GM18511 (cell line): ENCODE data around the gene GALE.

Experiments
- ATAC-seq: cut with Tn5 transposase; IDR thresholded peaks from one replicate; pipeline ENCODE4 v1.9.1; 2021; ENCODE audit warnings: mild to moderate bottlenecking, moderate library complexity; ENCODE audit not compliant: unreplicated experiment

The GALE gene

GRCh38 chr1:23756676-23757075, 43.9 kb downstream of the GALE start:
- no peak for ATAC-seq

- no peak for ATAC-seq
Observed at GRCh38 chr1:23752909-23753308, 47.6 kb downstream of the GALE start.

GRCh38 chr1:23751815-23752200, 48.7 kb downstream of the GALE start:
- no peak for ATAC-seq

DNA sequence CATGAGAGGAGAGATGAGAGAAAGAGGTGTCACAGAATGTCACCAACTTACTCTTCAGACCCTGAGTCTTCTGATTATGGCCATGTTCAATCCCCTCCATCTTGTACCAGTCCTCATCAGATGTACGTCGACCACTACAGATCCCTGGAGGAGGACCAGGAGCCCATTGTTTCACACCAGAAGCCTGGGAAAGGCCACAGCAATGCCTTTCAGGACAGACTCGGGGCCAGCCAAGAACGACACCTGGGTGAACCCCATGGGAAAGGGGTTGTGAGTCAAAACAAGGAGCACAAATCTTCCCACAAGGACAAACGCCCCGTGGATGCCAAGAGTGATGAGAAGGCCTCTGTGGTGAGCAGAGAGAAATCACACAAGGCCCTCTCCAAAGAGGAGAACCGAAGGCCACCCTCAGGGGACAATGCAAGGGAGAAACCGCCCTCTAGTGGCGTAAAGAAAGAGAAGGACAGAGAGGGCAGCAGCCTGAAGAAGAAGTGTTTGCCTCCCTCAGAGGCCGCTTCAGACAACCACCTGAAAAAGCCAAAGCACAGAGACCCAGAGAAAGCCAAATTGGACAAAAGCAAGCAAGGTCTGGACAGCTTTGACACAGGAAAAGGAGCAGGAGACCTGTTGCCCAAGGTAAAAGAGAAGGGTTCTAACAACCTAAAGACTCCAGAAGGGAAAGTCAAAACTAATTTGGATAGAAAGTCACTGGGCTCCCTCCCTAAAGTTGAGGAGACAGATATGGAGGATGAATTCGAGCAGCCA, 49.3 kb downstream of the GALE start:
- no peak for ATAC-seq

DNA sequence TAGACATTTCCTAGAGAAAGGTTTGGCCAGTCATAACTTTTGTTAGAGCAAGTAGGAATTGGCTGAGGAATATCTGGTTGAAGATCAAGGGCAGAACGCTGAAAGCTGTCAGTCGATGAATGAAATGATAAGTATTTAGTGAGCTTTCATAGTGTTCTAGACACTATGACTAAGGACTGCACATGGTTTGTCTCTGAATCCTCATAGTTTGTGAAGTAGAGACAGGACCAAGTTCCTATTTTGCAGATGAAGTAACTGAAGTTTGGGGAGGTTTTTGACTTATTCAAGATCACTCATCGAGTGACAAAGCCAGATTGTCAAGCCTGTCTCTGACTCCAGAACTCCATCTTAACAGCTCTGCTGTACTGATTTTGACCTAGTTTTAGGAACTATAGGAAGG, 52.5 kb downstream of the GALE start:
- no peak for ATAC-seq
